Measurements from ENCODE around the gene CENPP.

- TF ChIP-seq CTCF (IDR thresholded peaks at IDR 0.05) (no peak), POLR2A (IDR thresholded peaks at IDR 0.05) (no peak)
These were observed 173.9 kb downstream of the CENPP start for GRCh38 chr9:92499701-92500100.
